Measurements from ENCODE around the gene CCNY.

Gene CCNY

GRCh38 chr10:35438718-35439571, 102.6 kb downstream of the CCNY start:
- Histone ChIP-seq H3K9me3 (ENCODE audit: control insufficient read depth, low read length) (peaks cover 8% of the 10 kb centered on the region), H3K4me3 (ENCODE audit: low read length) (no peak overlapping the region), H3K27me3 (replicated peaks; ENCODE audit: control insufficient read depth, insufficient read depth, low read length) (no peaks in the 10 kb centered on the region), H3K4me1 (ENCODE audit: control insufficient read depth, insufficient read depth, low read length) (peaks cover 4% of the 10 kb centered on the region), H3K9ac (ENCODE audit: low read length) (no peak overlapping the region), H3K36me3 (ENCODE audit: control insufficient read depth, insufficient read depth, low read length, severe bottlenecking) (no peaks in the 10 kb centered on the region)
- no peak for DNase-seq (ENCODE audit: low read depth)

GRCh38 chr10:35440016-35440415, 103.7 kb downstream of the CCNY start:
- Histone ChIP-seq H3K4me1 (ENCODE audit: control insufficient read depth, insufficient read depth, low read length) (peaks cover 4% of the 10 kb centered on the region), H3K4me3 (ENCODE audit: low read length) (no peak overlapping the region), H3K9ac (ENCODE audit: low read length) (no peak overlapping the region), H3K9me3 (ENCODE audit: control insufficient read depth, low read length) (peaks cover 15% of the 10 kb centered on the region), H3K27me3 (replicated peaks; ENCODE audit: control insufficient read depth, insufficient read depth, low read length) (no peaks in the 10 kb centered on the region), H3K36me3 (ENCODE audit: control insufficient read depth, insufficient read depth, low read length, severe bottlenecking) (no peaks in the 10 kb centered on the region)
- no peak for DNase-seq (ENCODE audit: low read depth)

GRCh38 chr10:35442028-35442427, 105.7 kb downstream of the CCNY start:
- H3K4me3 ChIP-seq (ENCODE audit: low read length) = no peak overlapping the region
- no peak for DNase-seq (ENCODE audit: low read depth)
- H3K9ac ChIP-seq (ENCODE audit: low read length) = no peak overlapping the region
- peaks cover 15% of the 10 kb centered on the region for H3K9me3 ChIP-seq (ENCODE audit: control insufficient read depth, low read length)
- peaks cover 13% of the 10 kb centered on the region for H3K4me1 ChIP-seq (ENCODE audit: control insufficient read depth, insufficient read depth, low read length)
- no peaks in the 10 kb centered on the region for H3K36me3 ChIP-seq (ENCODE audit: control insufficient read depth, insufficient read depth, low read length, severe bottlenecking)
- H3K27me3 ChIP-seq (replicated peaks; ENCODE audit: control insufficient read depth, insufficient read depth, low read length) = no peaks in the 10 kb centered on the region

GRCh38 chr10:35442592-35442991, 106.3 kb downstream of the CCNY start:
- H3K4me3 ChIP-seq (ENCODE audit: low read length) = no peak overlapping the region
- no peaks in the 10 kb centered on the region for H3K27me3 ChIP-seq (replicated peaks; ENCODE audit: control insufficient read depth, insufficient read depth, low read length)
- H3K36me3 ChIP-seq (ENCODE audit: control insufficient read depth, insufficient read depth, low read length, severe bottlenecking) = no peaks in the 10 kb centered on the region
- peaks cover 15% of the 10 kb centered on the region for H3K9me3 ChIP-seq (ENCODE audit: control insufficient read depth, low read length)
- peaks cover 19% of the 10 kb centered on the region for H3K4me1 ChIP-seq (ENCODE audit: control insufficient read depth, insufficient read depth, low read length)
- no peak overlapping the region for H3K9ac ChIP-seq (ENCODE audit: low read length)
- DNase-seq (ENCODE audit: low read depth) = no peak

- no peaks in the 10 kb centered on the region for H3K27me3 ChIP-seq (replicated peaks; ENCODE audit: control insufficient read depth, insufficient read depth, low read length)
- H3K9me3 ChIP-seq (ENCODE audit: control insufficient read depth, low read length) = peaks cover 15% of the 10 kb centered on the region
- no peak overlapping the region for H3K9ac ChIP-seq (ENCODE audit: low read length)
- H3K36me3 ChIP-seq (ENCODE audit: control insufficient read depth, insufficient read depth, low read length, severe bottlenecking) = no peaks in the 10 kb centered on the region
- H3K4me3 ChIP-seq (ENCODE audit: low read length) = no peak overlapping the region
- DNase-seq (ENCODE audit: low read depth) = no peak
- H3K4me1 ChIP-seq (ENCODE audit: control insufficient read depth, insufficient read depth, low read length) = peaks cover 31% of the 10 kb centered on the region
Observed at GRCh38 chr10:35443858-35444257, 107.5 kb downstream of the CCNY start.

GRCh38 chr10:35445150-35445884, 109.0 kb downstream of the CCNY start:
- Histone ChIP-seq H3K9ac (ENCODE audit: low read length) (no peak overlapping the region), H3K36me3 (ENCODE audit: control insufficient read depth, insufficient read depth, low read length, severe bottlenecking) (no peaks in the 10 kb centered on the region), H3K27me3 (replicated peaks; ENCODE audit: control insufficient read depth, insufficient read depth, low read length) (no peaks in the 10 kb centered on the region), H3K4me1 (ENCODE audit: control insufficient read depth, insufficient read depth, low read length) (peaks cover 41% of the 10 kb centered on the region), H3K4me3 (ENCODE audit: low read length) (no peak overlapping the region), H3K9me3 (ENCODE audit: control insufficient read depth, low read length) (peaks cover 15% of the 10 kb centered on the region)
- DNase-seq (ENCODE audit: low read depth) = no peak

GRCh38 chr10:35446439-35446838, 110.1 kb downstream of the CCNY start:
- Histone ChIP-seq H3K9me3 (ENCODE audit: control insufficient read depth, low read length) (peaks cover 15% of the 10 kb centered on the region), H3K9ac (ENCODE audit: low read length) (no peak overlapping the region), H3K36me3 (ENCODE audit: control insufficient read depth, insufficient read depth, low read length, severe bottlenecking) (no peaks in the 10 kb centered on the region), H3K27me3 (replicated peaks; ENCODE audit: control insufficient read depth, insufficient read depth, low read length) (no peaks in the 10 kb centered on the region), H3K4me3 (ENCODE audit: low read length) (no peak overlapping the region), H3K4me1 (ENCODE audit: control insufficient read depth, insufficient read depth, low read length) (peaks cover 49% of the 10 kb centered on the region)
- no peak for DNase-seq (ENCODE audit: low read depth)

- DNase-seq (ENCODE audit: low read depth) = peak; percentile 64
- Histone ChIP-seq H3K9ac (ENCODE audit: low read length) (peak overlapping the region; percentile 41), H3K4me1 (ENCODE audit: control insufficient read depth, insufficient read depth, low read length) (peaks cover 54% of the 10 kb centered on the region), H3K36me3 (ENCODE audit: control insufficient read depth, insufficient read depth, low read length, severe bottlenecking) (no peaks in the 10 kb centered on the region), H3K27me3 (replicated peaks; ENCODE audit: control insufficient read depth, insufficient read depth, low read length) (no peaks in the 10 kb centered on the region), H3K4me3 (ENCODE audit: low read length) (peak overlapping the region; percentile 49), H3K9me3 (ENCODE audit: control insufficient read depth, low read length) (peaks cover 15% of the 10 kb centered on the region)
Observed at GRCh38 chr10:35447693-35448407, 111.5 kb downstream of the CCNY start.

- Histone ChIP-seq H3K9me3 (ENCODE audit: control insufficient read depth, low read length) (peaks cover 7% of the 10 kb centered on the region), H3K4me1 (ENCODE audit: control insufficient read depth, insufficient read depth, low read length) (peaks cover 61% of the 10 kb centered on the region), H3K36me3 (ENCODE audit: control insufficient read depth, insufficient read depth, low read length, severe bottlenecking) (no peaks in the 10 kb centered on the region), H3K9ac (ENCODE audit: low read length) (no peak overlapping the region), H3K4me3 (ENCODE audit: low read length) (peak overlapping the region; percentile 49), H3K27me3 (replicated peaks; ENCODE audit: control insufficient read depth, insufficient read depth, low read length) (no peaks in the 10 kb centered on the region)
- DNase-seq (ENCODE audit: low read depth) = no peak
Observed at GRCh38 chr10:35448687-35449662, 112.7 kb downstream of the CCNY start.

- H3K4me1 ChIP-seq (ENCODE audit: control insufficient read depth, insufficient read depth, low read length) = peaks cover 71% of the 10 kb centered on the region
- no peak for DNase-seq (ENCODE audit: low read depth)
- H3K4me3 ChIP-seq (ENCODE audit: low read length) = no peak overlapping the region
- H3K27me3 ChIP-seq (replicated peaks; ENCODE audit: control insufficient read depth, insufficient read depth, low read length) = no peaks in the 10 kb centered on the region
- H3K9ac ChIP-seq (ENCODE audit: low read length) = no peak overlapping the region
- no peaks in the 10 kb centered on the region for H3K36me3 ChIP-seq (ENCODE audit: control insufficient read depth, insufficient read depth, low read length, severe bottlenecking)
- no peaks in the 10 kb centered on the region for H3K9me3 ChIP-seq (ENCODE audit: control insufficient read depth, low read length)
Observed at GRCh38 chr10:35449944-35450343, 113.6 kb downstream of the CCNY start.
